Activated naive CD4-positive, alpha-beta T cell treated with anti-CD3 and anti-CD28 coated beads, Interleukin-2, amount 50 U/mL, for 72 hours (primary cell): ENCODE measurements around the gene MIOX. TPM values are rescaled to one million over a fixed set of nuclear protein-coding genes. Genes with fewer than 3 reads are reported as not detected.
"Not testable (repeated sequence)": the region's sequence is repeated elsewhere in the genome, so short reads cannot be mapped to it uniquely, and the experiment has no call there.

Experiments used
- ATAC-seq, 2 donors: fragments of 150-1000 bp; cut with Tn5 transposase; 2 replicates each; pipeline ENCODE4 v1.10.0; 2021; ENCODE audit warnings: mild to moderate bottlenecking in 2 of 2, moderate library complexity in 2 of 2
- DNase-seq, 2 donors: peaks; one replicate each; pipeline ENCODE4 v3.0.0; 2021 to 2022; ENCODE audit warnings: low spot score in 2 of 2
- H3K27ac Mint-ChIP-seq, 2 donors: one replicate each; pipeline ENCODE4 v1.8.0; 2022; ENCODE audit warnings: mild to moderate bottlenecking in 2 of 2, mixed read lengths in 2 of 2
- H3K36me3 Mint-ChIP-seq, 2 donors: one replicate each; pipeline ENCODE4 v1.8.0; 2022; ENCODE audit warnings: mixed read lengths in 2 of 2
- H3K9me3 Mint-ChIP-seq, 2 donors: one replicate each; pipeline ENCODE4 v1.8.0; 2022; ENCODE audit warnings: mixed read lengths in 2 of 2
- total RNA-seq, 2 donors: library from RNA; stranded (reverse); gene quantifications; one replicate each; pipeline ENCODE4 v1.2.3, GENCODE V29; 2022

The MIOX gene
- total RNA-seq, 2 donors from 2014 or later: 0.25 TPM; not detected in 1

GRCh38 chr22:50513175-50513574, 26.5 kb downstream of the MIOX start:
- Mint-ChIP-seq H3K9me3 (no peaks in the 10 kb centered on the region), H3K36me3 (peaks cover 19 to 21% of the 10 kb centered on the region in 2 donors), H3K27ac (peak overlapping the region in 1 of 2 donors; percentile 75)
- ATAC-seq (no peak), DNase-seq (no peak)

- DNase-seq (no peak), ATAC-seq (no peak)
- Mint-ChIP-seq H3K9me3 (no peaks in the 10 kb centered on the region), H3K27ac (no peak overlapping the region), H3K36me3 (peaks cover 7 to 20% of the 10 kb centered on the region in 2 donors)
Measured at GRCh38 chr22:50516068-50516467, 29.4 kb downstream of the MIOX start.

- Mint-ChIP-seq H3K36me3 (peaks cover 7 to 20% of the 10 kb centered on the region in 2 donors), H3K9me3 (no peaks in the 10 kb centered on the region), H3K27ac (no peak overlapping the region)
- no peak for ATAC-seq
- no peak for DNase-seq
Measured at GRCh38 chr22:50516891-50517290, 30.2 kb downstream of the MIOX start.

GRCh38 chr22:50517495-50518260, 31.0 kb downstream of the MIOX start:
- H3K27ac Mint-ChIP-seq: no peak overlapping the region
- DNase-seq (no peak), ATAC-seq (no peak)
- no peaks in the 10 kb centered on the region for H3K9me3 Mint-ChIP-seq
- peaks cover under 1 to 20% of the 10 kb centered on the region in 2 donors for H3K36me3 Mint-ChIP-seq

GRCh38 chr22:50518606-50519005, 31.9 kb downstream of the MIOX start:
- no peak for DNase-seq
- Mint-ChIP-seq H3K9me3 (no peaks in the 10 kb centered on the region), H3K36me3 (peaks cover 0 to 20% of the 10 kb centered on the region in 2 donors), H3K27ac (no peak overlapping the region)
- no peak for ATAC-seq

- H3K27ac Mint-ChIP-seq: no peak overlapping the region
- no peak for ATAC-seq
Measured at GRCh38 chr22:50519151-50519550, 32.5 kb downstream of the MIOX start.

GRCh38 chr22:50520184-50520583, 33.5 kb downstream of the MIOX start:
- not testable (repeated sequence) for ATAC-seq, H3K9me3 Mint-ChIP-seq, DNase-seq, H3K27ac Mint-ChIP-seq
- H3K36me3 Mint-ChIP-seq: peaks cover 7 to 22% of the 10 kb centered on the region in 2 donors

More at GRCh38 chr22:50519151-50519550, 32.5 kb downstream of the MIOX start:
- no peak for DNase-seq
- Mint-ChIP-seq H3K9me3 (no peaks in the 10 kb centered on the region), H3K36me3 (peaks cover 0 to 20% of the 10 kb centered on the region in 2 donors)

- peaks cover 7 to 19% of the 10 kb centered on the region in 2 donors for H3K36me3 Mint-ChIP-seq
- no peak overlapping the region for H3K27ac Mint-ChIP-seq
- no peaks in the 10 kb centered on the region for H3K9me3 Mint-ChIP-seq
- ATAC-seq (no peak), DNase-seq (no peak)
Measured at GRCh38 chr22:50520826-50521453, 34.3 kb downstream of the MIOX start.

- DNase-seq: no peak
- no peak for ATAC-seq
- Mint-ChIP-seq H3K9me3 (no peaks in the 10 kb centered on the region), H3K36me3 (peaks cover 7 to 16% of the 10 kb centered on the region in 2 donors), H3K27ac (no peak overlapping the region)
Measured at GRCh38 chr22:50521710-50522109, 35.1 kb downstream of the MIOX start.

- H3K9me3 Mint-ChIP-seq: no peaks in the 10 kb centered on the region
- no peak overlapping the region for H3K27ac Mint-ChIP-seq
- H3K36me3 Mint-ChIP-seq: peaks cover 7 to 22% of the 10 kb centered on the region in 2 donors
- ATAC-seq (no peak), DNase-seq (no peak)
Measured at GRCh38 chr22:50522208-50522805, 35.6 kb downstream of the MIOX start.

GRCh38 chr22:50522806-50523438, 36.3 kb downstream of the MIOX start:
- peak overlapping the region; percentile 82 to 92 for H3K27ac Mint-ChIP-seq
- no peaks in the 10 kb centered on the region for H3K9me3 Mint-ChIP-seq
- DNase-seq (no peak), ATAC-seq (no peak)
- H3K36me3 Mint-ChIP-seq: peaks cover 7 to 29% of the 10 kb centered on the region in 2 donors

GRCh38 chr22:50523458-50523805, 36.8 kb downstream of the MIOX start:
- peak overlapping the region; percentile 82 to 92 for H3K27ac Mint-ChIP-seq

GRCh38 chr22:50523806-50524675, 37.4 kb downstream of the MIOX start:
- DNase-seq (no peak), ATAC-seq (no peak)
- H3K36me3 Mint-ChIP-seq: peaks cover 7 to 38% of the 10 kb centered on the region in 2 donors
- H3K9me3 Mint-ChIP-seq: no peaks in the 10 kb centered on the region
- H3K27ac Mint-ChIP-seq: peak overlapping the region; percentile 92 to 99

More at GRCh38 chr22:50523458-50523805, 36.8 kb downstream of the MIOX start:
- ATAC-seq: no peak
- no peak for DNase-seq
- H3K36me3 Mint-ChIP-seq: peaks cover 7 to 34% of the 10 kb centered on the region in 2 donors
- H3K9me3 Mint-ChIP-seq: no peaks in the 10 kb centered on the region

GRCh38 chr22:50524676-50525103, 38.0 kb downstream of the MIOX start:
- DNase-seq: no peak
- peak overlapping the region; percentile 92 to 99 for H3K27ac Mint-ChIP-seq
- H3K36me3 Mint-ChIP-seq: peaks cover 7 to 34% of the 10 kb centered on the region in 2 donors
- no peaks in the 10 kb centered on the region for H3K9me3 Mint-ChIP-seq
- no peak for ATAC-seq

GRCh38 chr22:50525104-50525857, 38.6 kb downstream of the MIOX start, which contains the start of gene SCO2:
Gene SCO2, minus strand, starts transcription at chr22:50525598. Its CDS starts 1,187 bp downstream, at chr22:50524411.
- peak; percentile 61 to 62 for ATAC-seq
- Mint-ChIP-seq H3K36me3 (peaks cover 7 to 31% of the 10 kb centered on the region in 2 donors), H3K9me3 (no peaks in the 10 kb centered on the region), H3K27ac (peak within 1 kb of the TSS; percentile 92 to 99)
- DNase-seq: peak; percentile 98 to 99
